DND-41 (cell line): ENCODE measurements around the gene PAQR4.

Experiments
- EZH2 ChIP-seq: IDR thresholded peaks from 3 replicates; pipeline ENCODE4 v1.6.1; 2012; ENCODE audit warnings: borderline replicate concordance, low read depth, mild to moderate bottlenecking, moderate library complexity, low read length, inconsistent platforms; ENCODE audit not compliant: severe bottlenecking
- TF ChIP-seq, protein P1 (sequence below): IDR thresholded peaks from 2 replicates; pipeline ENCODE4 v1.5.1; 2012; ENCODE audit warnings: borderline replicate concordance, low read length, moderate library complexity, mild to moderate bottlenecking; ENCODE audit not compliant: poor library complexity, severe bottlenecking; ENCODE audit errors: extremely low read depth

DNA sequence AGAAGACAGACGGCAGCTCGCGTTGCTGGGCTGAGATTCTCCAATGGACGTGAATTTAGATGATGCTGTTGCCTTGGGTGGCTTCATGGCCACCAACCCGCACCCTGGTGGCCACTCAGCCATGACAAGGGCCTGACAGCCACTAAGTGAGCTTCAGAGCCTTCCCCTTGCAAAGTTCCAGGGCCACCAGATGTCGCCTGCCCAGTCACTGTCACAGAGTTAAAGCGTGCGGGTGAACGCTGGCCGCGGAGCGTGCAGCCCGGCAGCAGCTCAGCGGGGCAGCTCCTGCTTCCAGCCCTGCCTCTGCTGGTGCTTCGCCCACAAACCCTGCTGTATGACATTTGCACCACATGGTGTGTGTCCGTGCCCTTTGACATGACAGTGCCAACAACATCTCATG is 18.4 kb upstream of the PAQR4 start:
- TF ChIP-seq, protein P1, sequence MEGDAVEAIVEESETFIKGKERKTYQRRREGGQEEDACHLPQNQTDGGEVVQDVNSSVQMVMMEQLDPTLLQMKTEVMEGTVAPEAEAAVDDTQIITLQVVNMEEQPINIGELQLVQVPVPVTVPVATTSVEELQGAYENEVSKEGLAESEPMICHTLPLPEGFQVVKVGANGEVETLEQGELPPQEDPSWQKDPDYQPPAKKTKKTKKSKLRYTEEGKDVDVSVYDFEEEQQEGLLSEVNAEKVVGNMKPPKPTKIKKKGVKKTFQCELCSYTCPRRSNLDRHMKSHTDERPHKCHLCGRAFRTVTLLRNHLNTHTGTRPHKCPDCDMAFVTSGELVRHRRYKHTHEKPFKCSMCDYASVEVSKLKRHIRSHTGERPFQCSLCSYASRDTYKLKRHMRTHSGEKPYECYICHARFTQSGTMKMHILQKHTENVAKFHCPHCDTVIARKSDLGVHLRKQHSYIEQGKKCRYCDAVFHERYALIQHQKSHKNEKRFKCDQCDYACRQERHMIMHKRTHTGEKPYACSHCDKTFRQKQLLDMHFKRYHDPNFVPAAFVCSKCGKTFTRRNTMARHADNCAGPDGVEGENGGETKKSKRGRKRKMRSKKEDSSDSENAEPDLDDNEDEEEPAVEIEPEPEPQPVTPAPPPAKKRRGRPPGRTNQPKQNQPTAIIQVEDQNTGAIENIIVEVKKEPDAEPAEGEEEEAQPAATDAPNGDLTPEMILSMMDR, result no peak
- no peak for TF ChIP-seq EZH2
